HG03108 (cell line): ENCODE results near the gene STK4.
A peak's percentile ranks its signal among the peaks of the same experiment; 100 is the strongest.

Source experiments
- ATAC-seq: cut with Tn5 transposase; IDR thresholded peaks from one replicate; pipeline ENCODE4 v1.9.1; 2021; ENCODE audit warnings: moderate library complexity; ENCODE audit not compliant: unreplicated experiment

The STK4 gene

GRCh38 chr20:44952731-44953130 lies 13.6 kb upstream of the STK4 start:
- ATAC-seq = no peak

- ATAC-seq = no peak
Measured at GRCh38 chr20:44954211-44954610, 12.1 kb upstream of the STK4 start.

GRCh38 chr20:44955270-44955669 lies 11.0 kb upstream of the STK4 start:
- no peak for ATAC-seq

- ATAC-seq = no peak
Measured at GRCh38 chr20:44956410-44956809, 9.9 kb upstream of the STK4 start.

GRCh38 chr20:44958276-44958675 lies 8.0 kb upstream of the STK4 start:
- no peak for ATAC-seq

- no peak for ATAC-seq
Measured at GRCh38 chr20:44959082-44959637, 7.2 kb upstream of the STK4 start.

- peak; percentile 20 for ATAC-seq
Measured at GRCh38 chr20:44959638-44960102, 6.6 kb upstream of the STK4 start.

- peak; percentile 81 for ATAC-seq
Measured at GRCh38 chr20:44960103-44960852, 6.0 kb upstream of the STK4 start, which contains the start of gene TOMM34. Gene TOMM34, minus strand, starts transcription at chr20:44960397. Its CDS starts 64 bp downstream, at chr20:44960333.

- no peak for ATAC-seq
Measured at GRCh38 chr20:44961011-44961869, 5.1 kb upstream of the STK4 start.

- ATAC-seq = no peak
Measured at GRCh38 chr20:44961870-44962267, 4.4 kb upstream of the STK4 start.

GRCh38 chr20:44962483-44962882 lies 3.8 kb upstream of the STK4 start:
- no peak for ATAC-seq

GRCh38 chr20:44963325-44964215 lies 2.7 kb upstream of the STK4 start:
- no peak for ATAC-seq

- ATAC-seq = no peak
Measured at GRCh38 chr20:44965651-44966029, 672 bp upstream of the STK4 start.

GRCh38 chr20:44967207-44967807 lies 995 bp downstream of the STK4 start:
- no peak for ATAC-seq

GRCh38 chr20:44969300-44969894 lies 3.1 kb downstream of the STK4 start:
- no peak for ATAC-seq

GRCh38 chr20:44970243-44970757 lies 4.0 kb downstream of the STK4 start:
- ATAC-seq = no peak

GRCh38 chr20:44973053-44973452 lies 6.7 kb downstream of the STK4 start:
- ATAC-seq = no peak

GRCh38 chr20:44976698-44977097 lies 10.4 kb downstream of the STK4 start:
- ATAC-seq = no peak

GRCh38 chr20:44979090-44979621 lies 12.8 kb downstream of the STK4 start:
- peak; percentile 83 for ATAC-seq
